Measurements from ENCODE around the gene BAG1. TPM values are rescaled to one million over a fixed set of nuclear protein-coding genes. Genes with fewer than 3 reads are reported as not detected.

BAG1 gene
- total and polyA plus RNA-seq, 2 of the 13 experiments (the other 11 are each of a cell fraction or from before 2014, with no cell fraction given): 23.1 to 59.5 TPM

DNA sequence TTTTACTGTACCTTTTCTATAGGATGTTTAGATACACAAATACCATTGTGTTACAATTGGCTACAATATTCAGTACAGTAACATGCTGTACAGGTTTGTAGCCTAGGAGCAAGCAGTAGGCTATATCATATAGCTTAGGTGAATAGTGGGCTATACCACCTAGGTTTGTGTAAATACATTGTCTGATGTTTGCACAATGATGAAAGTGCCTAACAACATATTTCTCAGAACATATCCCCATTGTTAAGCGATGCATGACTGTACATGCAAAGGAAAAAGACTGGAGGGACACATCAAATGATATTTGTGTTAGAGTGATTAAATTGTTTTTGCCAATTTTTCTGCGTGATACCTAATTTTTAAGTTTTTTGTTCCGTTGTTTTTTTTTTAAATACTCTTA is 5.6 kb upstream of the BAG1 start:
- Histone ChIP-seq H3K9ac (ENCODE audit: insufficient read depth, low read depth, low read length) (no peak overlapping the region), H3K4me1 (ENCODE audit: insufficient read depth, low read length) (peaks cover 19% of the 10 kb centered on the region), H3K4me3 (replicated peaks in 1 of 3; ENCODE audit: insufficient read depth in 1 of 3, low read depth in 2 of 3, low read length in 3 of 3) (no peak overlapping the region), H3K36me3 (replicated peaks in 1 of 2; ENCODE audit: control insufficient read depth in 1 of 2, insufficient read depth in 2 of 2, low read length in 2 of 2) (peaks cover 8 to 58% of the 10 kb centered on the region in 2 experiments), H4K20me1 (ENCODE audit: insufficient read depth, low read length) (no peaks in the 10 kb centered on the region), H3K4me2 (ENCODE audit: low read depth, low read length) (no peak overlapping the region), H3K79me2 (ENCODE audit: insufficient read depth, low read length) (peaks cover 11% of the 10 kb centered on the region), H3K27me3 (ENCODE audit: control insufficient read depth in 1 of 2, insufficient read depth in 2 of 2, low read length in 2 of 2) (no peaks in the 10 kb centered on the region; a peak in 1 of 5 replicates), H2AFZ (ENCODE audit: low read length) (no peak overlapping the region), H3K9me3 (ENCODE audit: low read length) (no peaks in the 10 kb centered on the region), H3K27ac (ENCODE audit: extremely low read length, insufficient read depth, low read length) (no peak overlapping the region)
- ChIA-PET POLR2A (no interaction called here), CTCF (ENCODE audit: low intra/inter-chr PET ratio, low total read pairs) (no interaction called here)
- no peak for DNase-seq (ENCODE audit: low spot score)
- ATAC-seq: no peak
- in situ Hi-C loops (cut with HindIII; ENCODE audit: extremely low pct_ligation_motif_present, low pct_unique_long_range_greater_than_20kb) (no loop called here), intact Hi-C loops (cut with micrococcal nuclease; ENCODE audit: unreplicated experiment) (no loop called here)
- 98% methylated on average over 3 of the region's 3 CpGs for WGBS (ENCODE audit: low lambda C conversion rate)
- BruUV-seq (replicated peaks): no TSS peak
- FAIRE-seq: no peak
- TF ChIP-seq SRY (CRISPR knock-in tag; IDR thresholded peaks at IDR 0.05) (no peak), MBNL3 (CRISPR knock-in tag; conservative IDR thresholded peaks at IDR 0.05) (no peak), ZNF629 (CRISPR knock-in tag; conservative IDR thresholded peaks at IDR 0.05) (no peak), ZNF30 (CRISPR knock-in tag; IDR thresholded peaks at IDR 0.05) (no peak), ZNF546 (CRISPR knock-in tag; conservative IDR thresholded peaks at IDR 0.05) (no peak), HMGXB4 (CRISPR knock-in tag; IDR thresholded peaks at IDR 0.05; ENCODE audit: borderline replicate concordance in 1 of 2, low read depth in 1 of 2) (no peak), ATF2 (CRISPR knock-in tag; IDR thresholded peaks at IDR 0.05) (no peak), DMAP1 (CRISPR knock-in tag; IDR thresholded peaks at IDR 0.05) (no peak), ZNF292 (CRISPR knock-in tag; IDR thresholded peaks at IDR 0.05; ENCODE audit: borderline replicate concordance, low read depth) (no peak), POGZ (CRISPR knock-in tag; IDR thresholded peaks at IDR 0.05) (no peak), ZNF460 (CRISPR knock-in tag; IDR thresholded peaks at IDR 0.05; ENCODE audit: borderline replicate concordance) (no peak), ARNT (IDR thresholded peaks at IDR 0.05) (no peak)
- TF ChIP-seq, protein P1, sequence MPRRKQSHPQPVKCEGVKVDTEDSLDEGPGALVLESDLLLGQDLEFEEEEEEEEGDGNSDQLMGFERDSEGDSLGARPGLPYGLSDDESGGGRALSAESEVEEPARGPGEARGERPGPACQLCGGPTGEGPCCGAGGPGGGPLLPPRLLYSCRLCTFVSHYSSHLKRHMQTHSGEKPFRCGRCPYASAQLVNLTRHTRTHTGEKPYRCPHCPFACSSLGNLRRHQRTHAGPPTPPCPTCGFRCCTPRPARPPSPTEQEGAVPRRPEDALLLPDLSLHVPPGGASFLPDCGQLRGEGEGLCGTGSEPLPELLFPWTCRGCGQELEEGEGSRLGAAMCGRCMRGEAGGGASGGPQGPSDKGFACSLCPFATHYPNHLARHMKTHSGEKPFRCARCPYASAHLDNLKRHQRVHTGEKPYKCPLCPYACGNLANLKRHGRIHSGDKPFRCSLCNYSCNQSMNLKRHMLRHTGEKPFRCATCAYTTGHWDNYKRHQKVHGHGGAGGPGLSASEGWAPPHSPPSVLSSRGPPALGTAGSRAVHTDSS (CRISPR knock-in tag; conservative IDR thresholded peaks at IDR 0.05): no peak
- TF ChIP-seq, protein P2, sequence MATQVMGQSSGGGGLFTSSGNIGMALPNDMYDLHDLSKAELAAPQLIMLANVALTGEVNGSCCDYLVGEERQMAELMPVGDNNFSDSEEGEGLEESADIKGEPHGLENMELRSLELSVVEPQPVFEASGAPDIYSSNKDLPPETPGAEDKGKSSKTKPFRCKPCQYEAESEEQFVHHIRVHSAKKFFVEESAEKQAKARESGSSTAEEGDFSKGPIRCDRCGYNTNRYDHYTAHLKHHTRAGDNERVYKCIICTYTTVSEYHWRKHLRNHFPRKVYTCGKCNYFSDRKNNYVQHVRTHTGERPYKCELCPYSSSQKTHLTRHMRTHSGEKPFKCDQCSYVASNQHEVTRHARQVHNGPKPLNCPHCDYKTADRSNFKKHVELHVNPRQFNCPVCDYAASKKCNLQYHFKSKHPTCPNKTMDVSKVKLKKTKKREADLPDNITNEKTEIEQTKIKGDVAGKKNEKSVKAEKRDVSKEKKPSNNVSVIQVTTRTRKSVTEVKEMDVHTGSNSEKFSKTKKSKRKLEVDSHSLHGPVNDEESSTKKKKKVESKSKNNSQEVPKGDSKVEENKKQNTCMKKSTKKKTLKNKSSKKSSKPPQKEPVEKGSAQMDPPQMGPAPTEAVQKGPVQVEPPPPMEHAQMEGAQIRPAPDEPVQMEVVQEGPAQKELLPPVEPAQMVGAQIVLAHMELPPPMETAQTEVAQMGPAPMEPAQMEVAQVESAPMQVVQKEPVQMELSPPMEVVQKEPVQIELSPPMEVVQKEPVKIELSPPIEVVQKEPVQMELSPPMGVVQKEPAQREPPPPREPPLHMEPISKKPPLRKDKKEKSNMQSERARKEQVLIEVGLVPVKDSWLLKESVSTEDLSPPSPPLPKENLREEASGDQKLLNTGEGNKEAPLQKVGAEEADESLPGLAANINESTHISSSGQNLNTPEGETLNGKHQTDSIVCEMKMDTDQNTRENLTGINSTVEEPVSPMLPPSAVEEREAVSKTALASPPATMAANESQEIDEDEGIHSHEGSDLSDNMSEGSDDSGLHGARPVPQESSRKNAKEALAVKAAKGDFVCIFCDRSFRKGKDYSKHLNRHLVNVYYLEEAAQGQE (IDR thresholded peaks at IDR 0.05; ENCODE audit: borderline replicate concordance in 1 of 2, low read depth in 1 of 2, low read length in 2 of 2): no peak
- TF ChIP-seq, protein P3, sequence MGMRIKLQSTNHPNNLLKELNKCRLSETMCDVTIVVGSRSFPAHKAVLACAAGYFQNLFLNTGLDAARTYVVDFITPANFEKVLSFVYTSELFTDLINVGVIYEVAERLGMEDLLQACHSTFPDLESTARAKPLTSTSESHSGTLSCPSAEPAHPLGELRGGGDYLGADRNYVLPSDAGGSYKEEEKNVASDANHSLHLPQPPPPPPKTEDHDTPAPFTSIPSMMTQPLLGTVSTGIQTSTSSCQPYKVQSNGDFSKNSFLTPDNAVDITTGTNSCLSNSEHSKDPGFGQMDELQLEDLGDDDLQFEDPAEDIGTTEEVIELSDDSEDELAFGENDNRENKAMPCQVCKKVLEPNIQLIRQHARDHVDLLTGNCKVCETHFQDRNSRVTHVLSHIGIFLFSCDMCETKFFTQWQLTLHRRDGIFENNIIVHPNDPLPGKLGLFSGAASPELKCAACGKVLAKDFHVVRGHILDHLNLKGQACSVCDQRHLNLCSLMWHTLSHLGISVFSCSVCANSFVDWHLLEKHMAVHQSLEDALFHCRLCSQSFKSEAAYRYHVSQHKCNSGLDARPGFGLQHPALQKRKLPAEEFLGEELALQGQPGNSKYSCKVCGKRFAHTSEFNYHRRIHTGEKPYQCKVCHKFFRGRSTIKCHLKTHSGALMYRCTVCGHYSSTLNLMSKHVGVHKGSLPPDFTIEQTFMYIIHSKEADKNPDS (CRISPR knock-in tag; IDR thresholded peaks at IDR 0.05): no peak

All from HepG2 (cell line).